HG02852 (cell line): Measurements from ENCODE around the gene HOXD3.

Experiments used
- ATAC-seq: cut with Tn5 transposase; IDR thresholded peaks from one replicate; pipeline ENCODE4 v1.9.1; 2021; ENCODE audit warnings: mild to moderate bottlenecking, moderate library complexity; ENCODE audit not compliant: unreplicated experiment

Gene HOXD3

DNA sequence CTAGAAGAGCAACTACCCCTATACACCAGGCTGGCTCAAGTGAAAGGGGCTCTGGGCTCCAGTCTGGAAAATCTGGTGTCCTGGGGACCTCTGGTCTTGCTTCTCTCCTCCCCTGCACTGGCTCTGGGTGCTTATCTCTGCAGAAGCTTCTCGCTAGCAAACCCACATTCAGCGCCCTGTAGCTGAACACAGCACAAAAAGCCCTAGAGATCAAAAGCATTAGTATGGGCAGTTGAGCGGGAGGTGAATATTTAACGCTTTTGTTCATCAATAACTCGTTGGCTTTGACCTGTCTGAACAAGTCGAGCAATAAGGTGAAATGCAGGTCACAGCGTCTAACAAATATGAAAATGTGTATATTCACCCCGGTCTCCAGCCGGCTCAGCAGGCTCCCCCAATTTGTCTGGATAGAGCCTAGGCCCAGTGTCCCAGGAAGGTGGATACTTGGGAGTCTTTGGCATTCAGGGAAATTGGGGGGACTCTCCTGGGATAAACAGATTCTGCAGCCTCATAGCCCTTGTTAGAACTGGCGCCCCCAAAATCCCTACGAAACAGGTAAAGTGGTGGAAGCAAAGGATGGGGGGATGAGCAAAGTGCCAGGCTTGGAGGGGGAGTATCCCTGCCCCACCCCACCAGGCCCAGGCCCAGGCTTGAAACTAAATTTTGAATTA is 8.2 kb upstream of the HOXD3 start:
- no peak for ATAC-seq

DNA sequence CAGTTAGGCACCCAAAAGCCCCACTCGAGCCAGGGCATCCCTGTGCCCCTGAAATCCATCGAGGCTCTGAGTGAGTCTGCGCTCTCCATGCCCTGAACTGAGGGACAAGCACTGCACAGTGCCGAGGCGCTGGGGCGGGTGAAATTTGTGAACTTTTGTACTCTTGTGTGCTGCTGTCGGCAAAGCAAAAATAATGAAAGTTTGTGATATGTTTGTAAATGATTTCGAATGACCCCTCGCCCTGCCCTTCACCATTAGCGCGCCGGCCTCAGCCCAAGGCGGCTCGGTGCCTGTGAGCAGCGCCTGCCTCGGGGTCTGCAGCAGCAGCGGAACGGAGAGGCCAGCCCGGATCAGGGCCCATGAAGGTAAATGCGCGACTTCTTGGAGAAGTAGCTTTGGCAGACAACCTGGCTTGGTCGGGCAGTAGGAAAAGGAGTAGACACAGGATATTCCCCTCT is 7.6 kb upstream of the HOXD3 start:
- ATAC-seq = no peak

GRCh38 chr2:176149939-176150583 is 7.0 kb upstream of the HOXD3 start:
- no peak for ATAC-seq

GRCh38 chr2:176150584-176151441 is 6.3 kb upstream of the HOXD3 start:
- no peak for ATAC-seq

DNA sequence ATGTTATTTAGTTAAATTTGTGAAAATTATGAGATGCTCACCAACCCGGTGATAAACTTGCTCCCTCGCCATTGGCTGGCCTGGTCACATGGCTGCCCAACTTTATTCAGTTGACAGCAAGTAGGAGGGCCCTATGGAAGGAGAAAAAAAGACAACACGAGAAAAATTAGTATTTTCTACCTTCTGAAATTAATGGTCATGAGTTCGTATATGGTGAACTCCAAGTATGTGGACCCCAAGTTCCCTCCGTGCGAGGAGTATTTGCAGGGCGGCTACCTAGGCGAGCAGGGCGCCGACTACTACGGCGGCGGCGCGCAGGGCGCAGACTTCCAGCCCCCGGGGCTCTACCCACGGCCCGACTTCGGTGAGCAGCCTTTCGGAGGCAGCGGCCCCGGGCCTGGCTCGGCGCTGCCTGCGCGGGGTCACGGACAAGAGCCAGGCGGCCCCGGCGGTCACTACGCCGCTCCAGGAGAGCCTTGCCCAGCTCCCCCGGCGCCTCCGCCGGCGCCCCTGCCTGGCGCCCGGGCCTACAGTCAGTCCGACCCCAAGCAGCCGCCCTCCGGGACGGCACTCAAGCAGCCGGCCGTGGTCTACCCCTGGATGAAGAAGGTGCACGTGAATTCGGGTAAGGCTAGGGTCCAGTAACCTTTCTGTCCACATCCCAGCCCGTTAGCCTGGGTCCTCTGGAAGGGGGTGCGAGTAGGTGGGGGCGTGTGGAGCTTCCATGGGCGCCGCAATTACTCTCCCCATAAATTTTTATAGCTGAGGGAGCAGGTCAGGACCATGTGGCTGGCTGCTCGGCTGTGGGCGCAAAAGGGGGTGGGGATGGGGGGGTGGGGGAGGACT is 5.4 kb upstream of the HOXD3 start, which contains the start of gene HOXD4:
TSS of gene HOXD4 (plus strand) at position 109 of the 846 bp plus-strand sequence. CDS start at position 193, 84 bp downstream.
- ATAC-seq = no peak

GRCh38 chr2:176152350-176153181 is 4.5 kb upstream of the HOXD3 start:
- no peak for ATAC-seq

GRCh38 chr2:176154576-176155252 is 2.4 kb upstream of the HOXD3 start:
- no peak for ATAC-seq

DNA sequence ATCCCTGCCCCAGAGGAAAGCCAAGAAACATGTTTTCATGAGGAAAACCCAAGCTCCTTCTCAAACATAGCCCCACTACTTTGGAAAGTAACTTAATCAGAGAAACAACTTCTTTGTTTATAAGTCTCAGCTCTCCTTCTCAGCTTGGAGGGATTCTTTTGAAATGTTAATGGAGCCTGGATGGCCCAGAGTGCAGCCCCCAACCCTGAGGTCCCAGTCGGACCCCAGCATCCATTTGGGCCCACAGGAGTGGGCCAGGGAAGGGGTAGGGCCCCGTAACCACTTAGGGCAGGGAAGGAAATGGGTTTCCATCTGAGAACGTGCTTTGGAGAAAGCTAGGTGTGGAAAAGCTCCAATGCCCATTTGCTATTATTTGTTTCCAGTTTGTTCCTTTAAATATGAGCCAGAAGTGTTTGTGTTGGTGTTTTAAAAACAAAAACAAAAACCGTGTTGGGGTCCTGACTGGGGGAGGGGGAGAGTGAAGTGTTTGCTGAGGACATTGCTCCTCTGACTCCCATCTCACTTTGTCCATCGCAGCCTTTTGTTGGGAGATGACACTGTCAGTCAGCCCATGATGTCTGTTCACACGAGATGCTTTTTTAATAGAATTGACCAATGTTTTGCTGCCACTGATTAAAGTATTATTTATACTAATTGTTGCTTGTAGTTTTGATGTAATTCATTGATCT is 1.6 kb upstream of the HOXD3 start:
- no peak for ATAC-seq

DNA sequence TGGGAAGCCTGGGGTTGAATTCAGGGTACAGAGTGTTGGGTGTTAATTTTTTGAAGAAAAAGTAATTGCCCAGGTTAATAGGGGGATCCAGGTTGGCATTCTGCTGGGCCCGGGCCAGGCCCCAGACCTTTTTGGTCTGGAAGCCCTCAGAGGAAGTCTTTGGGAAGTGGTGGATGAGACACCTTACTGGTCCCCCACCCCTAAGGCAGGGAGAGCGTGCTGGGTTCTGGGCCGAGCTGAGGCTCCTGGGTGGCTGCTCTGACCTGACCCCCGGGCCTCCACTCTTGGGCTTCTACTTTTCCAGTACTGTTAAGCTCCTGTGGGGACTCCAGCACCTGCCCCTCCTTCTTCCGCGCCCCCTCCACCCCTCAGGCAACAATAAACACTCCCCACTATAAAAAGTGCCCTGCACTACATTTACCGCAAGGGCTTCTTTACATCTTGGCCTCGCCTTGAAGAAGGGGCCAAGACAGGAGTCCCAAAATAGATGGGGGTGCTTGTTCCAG is 753 bp upstream of the HOXD3 start:
- ATAC-seq = no peak

GRCh38 chr2:176157499-176158185 is 535 bp downstream of the HOXD3 start:
- ATAC-seq = no peak

- no peak for ATAC-seq
Observed at GRCh38 chr2:176158186-176158591, 1.1 kb downstream of the HOXD3 start.

- no peak for ATAC-seq
Observed at GRCh38 chr2:176158855-176159662, 2.0 kb downstream of the HOXD3 start.

DNA sequence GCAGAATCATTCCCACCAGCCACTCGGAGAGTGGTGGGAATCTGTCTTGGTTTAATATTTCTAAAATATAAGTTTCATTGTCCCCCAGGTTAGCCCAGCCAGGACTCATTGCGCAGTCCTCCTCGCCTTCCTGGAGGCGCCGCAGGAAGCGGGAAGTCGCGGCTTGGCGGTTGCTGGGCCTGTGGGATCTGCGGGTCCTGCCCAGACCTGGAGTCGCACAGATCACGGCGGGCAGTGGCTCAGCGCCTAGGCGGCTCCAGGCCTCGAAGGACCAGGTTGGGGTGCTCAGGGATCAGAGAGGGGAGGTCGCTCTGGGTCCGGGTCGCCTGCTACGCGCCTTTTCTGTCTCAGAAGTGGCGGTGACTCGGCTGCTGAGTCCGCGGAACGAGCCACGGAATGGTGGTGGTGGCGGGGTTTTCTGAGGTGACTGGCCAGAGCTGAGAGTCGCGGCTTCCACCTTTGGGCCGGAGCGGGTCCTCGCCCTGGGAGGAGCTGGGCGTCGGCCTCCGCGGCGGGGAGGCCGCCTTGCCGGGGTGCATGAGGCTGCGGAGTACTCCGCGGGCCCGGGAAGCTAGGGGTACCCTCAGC is 2.6 kb downstream of the HOXD3 start:
- no peak for ATAC-seq

DNA sequence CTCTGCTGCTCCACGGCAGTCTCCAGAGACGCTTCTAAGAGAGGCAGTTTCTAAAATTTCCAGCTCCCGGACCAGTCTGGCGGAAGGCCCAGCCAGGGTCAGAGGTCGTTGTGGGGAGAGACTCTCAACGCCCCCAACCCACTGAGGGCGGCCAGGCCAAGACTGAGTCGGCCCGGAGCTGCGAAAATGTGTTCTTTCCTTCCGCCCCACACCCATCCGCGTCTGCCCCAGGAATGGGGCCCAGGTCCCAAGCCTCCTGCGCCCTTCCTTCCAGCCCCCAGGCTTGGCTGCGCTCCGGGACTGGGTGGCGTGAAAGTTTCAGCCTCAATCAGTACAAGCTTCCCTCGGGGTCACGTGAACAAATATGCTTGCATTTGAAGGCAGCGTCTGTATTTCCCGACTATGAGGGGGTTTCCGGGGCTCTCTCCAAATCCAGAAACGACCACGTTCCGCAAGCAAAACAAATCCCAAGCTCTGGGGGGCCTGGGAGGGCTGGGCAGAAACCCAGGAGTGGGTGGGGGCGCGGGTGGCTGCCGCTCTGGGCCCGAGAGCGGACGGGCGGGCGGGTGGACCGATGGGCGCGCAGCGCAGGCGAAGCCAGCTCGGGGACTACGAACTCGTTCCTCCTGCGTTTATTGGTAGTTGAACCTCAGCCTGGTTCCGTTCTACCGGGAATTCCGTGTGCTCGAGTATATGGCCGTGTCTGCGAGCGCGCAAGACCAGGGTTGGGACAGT is 3.3 kb downstream of the HOXD3 start:
- ATAC-seq = no peak

- no peak for ATAC-seq
Observed at GRCh38 chr2:176160986-176161824, 4.1 kb downstream of the HOXD3 start.
